ENCODE measurements around the gene MYO1G. TPM values are rescaled to one million over a fixed set of nuclear protein-coding genes. Genes with fewer than 3 reads are reported as not detected.

Gene MYO1G
- total RNA-seq, 4 donors from 2014 or later = 2.6 to 14.7 (median 4.0) TPM

DNA sequence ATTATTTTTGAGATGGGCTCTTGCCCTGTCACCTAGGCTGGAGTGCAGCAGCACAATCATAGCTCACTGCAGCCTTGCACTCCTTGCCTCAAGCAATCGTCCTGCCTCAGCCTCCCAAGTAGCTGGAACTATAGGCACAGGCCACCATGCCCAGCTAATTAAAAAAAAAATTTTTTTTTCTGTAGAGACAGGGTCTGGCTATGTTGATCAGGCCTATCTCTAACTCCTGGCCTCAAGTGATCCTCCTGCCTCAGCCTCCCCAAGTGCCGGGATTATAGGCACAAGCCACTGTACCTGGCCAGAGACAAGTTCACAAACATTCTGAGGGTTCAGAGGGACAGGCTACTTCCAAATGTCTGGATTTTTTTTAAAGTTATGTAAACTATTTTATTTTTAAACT is 61.4 kb downstream of the MYO1G start:
- TF ChIP-seq CTCF (IDR thresholded peaks at IDR 0.05) = no peak
- no peak for DNase-seq (ENCODE audit: low spot score)
- no peak for ATAC-seq (ENCODE audit: low FRiP score)

DNA sequence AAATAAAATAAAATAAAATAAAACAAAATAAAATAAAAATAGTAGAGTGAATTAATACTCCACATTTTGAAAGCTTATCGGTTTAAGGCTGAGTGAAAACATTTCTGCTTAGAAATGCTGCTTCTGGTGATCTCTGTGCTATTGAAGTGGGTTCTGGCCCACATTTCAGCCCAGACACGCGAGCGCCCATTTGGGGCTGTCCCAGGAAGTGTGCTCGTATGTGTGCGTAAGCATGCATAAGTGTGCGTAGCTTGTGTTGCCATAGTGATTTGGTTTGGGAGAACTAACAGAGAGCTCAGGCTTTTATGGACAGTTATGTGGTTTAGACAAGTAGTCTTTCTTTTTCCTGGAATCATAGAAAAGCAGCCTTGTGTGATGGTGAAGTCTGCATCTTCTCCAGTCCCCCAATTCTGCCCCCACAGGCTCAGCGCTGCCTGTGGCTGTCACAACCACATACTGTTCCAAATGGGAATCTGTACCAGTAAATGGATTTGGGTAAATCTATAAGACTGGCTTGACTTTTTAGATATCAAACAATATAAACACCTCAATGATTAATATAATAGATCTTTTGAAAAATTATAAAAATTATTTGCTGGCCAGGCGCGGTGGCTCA is 63.7 kb downstream of the MYO1G start:
- ATAC-seq (ENCODE audit: low FRiP score) (no peak), DNase-seq (ENCODE audit: low spot score) (no peak)
- TF ChIP-seq CTCF (IDR thresholded peaks at IDR 0.05) = no peak

DNA sequence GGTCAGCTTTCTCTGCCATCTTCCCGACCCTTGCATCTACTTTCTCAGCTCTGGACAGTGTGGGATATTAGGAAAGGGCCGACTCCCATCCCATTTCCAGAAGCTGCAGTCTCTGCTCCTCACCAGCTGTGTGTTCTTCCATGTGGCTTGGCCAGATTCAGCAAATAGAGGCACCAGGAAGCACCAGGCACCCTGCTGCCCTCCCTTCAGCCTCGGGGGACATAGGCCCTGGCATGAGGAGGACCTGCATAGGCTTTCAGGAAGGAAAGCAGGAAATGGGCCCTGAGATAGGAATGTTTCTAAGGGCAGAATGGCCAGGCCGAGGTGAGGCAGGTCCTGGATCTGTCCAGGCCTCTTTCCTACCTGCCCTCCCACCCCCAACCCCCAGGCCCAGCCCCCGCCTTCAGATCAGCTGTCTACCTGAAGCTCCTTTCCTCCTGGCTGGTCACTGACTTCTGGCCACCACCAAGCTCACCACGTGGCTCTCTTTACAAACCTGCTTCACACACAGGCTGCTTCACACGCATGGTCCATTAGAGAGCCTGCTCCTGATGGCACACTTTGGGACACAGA is 66.0 kb downstream of the MYO1G start:
- no peak for TF ChIP-seq CTCF (IDR thresholded peaks at IDR 0.05)
- no peak for ATAC-seq (ENCODE audit: low FRiP score)
- no peak for DNase-seq (ENCODE audit: low spot score)

Other genes with a start within 250 kb of the MYO1G start
- 10 to 100 TPM; 13.5 to 26.3 (median 15.3) TPM for gene ZMIZ2, start 230.2 kb downstream of the MYO1G start, total RNA-seq
- 1,000 to 10,000 TPM; 1,060 to 1,801 (median 1,521) TPM for gene PPIA, start 182.3 kb downstream of the MYO1G start, total RNA-seq
- gene H2AZ2, start 130.9 kb downstream of the MYO1G start, total RNA-seq = 100 to 1,000 TPM in 1 of 4 donors, 10 to 100 TPM in 3; 94.1 to 116 (median 97.9) TPM
- gene PURB, start 93.5 kb downstream of the MYO1G start, total RNA-seq = 10 to 100 TPM; 20.9 to 32.1 (median 24.2) TPM
- 10 to 100 TPM; 40.5 to 61.7 (median 57.6) TPM for gene CCM2, start 21.2 kb upstream of the MYO1G start, total RNA-seq
- gene NACAD, start 110.0 kb upstream of the MYO1G start, total RNA-seq = 1 to 10 TPM; 1.4 to 4.4 (median 3.0) TPM
- gene TBRG4, start 132.7 kb upstream of the MYO1G start, total RNA-seq = 10 to 100 TPM; 44.4 to 70.7 (median 49.8) TPM
- gene RAMP3, start 178.8 kb upstream of the MYO1G start, total RNA-seq = 100 to 1,000 TPM in 2 of 4 donors, 10 to 100 TPM in 2; 24.6 to 310 (median 124) TPM